Transverse colon (tissue), 4 donors: ENCODE results near the gene FKBP4. TPM values are rescaled to one million over a fixed set of nuclear protein-coding genes. Genes with fewer than 3 reads are reported as not detected.

Experiments used
- DNase-seq: peaks from one replicate; pipeline ENCODE4 v3.0.0-alpha.2; 2019
- H3K27ac ChIP-seq, 4 donors: fragments of 200-600 bp; sonication (generic); 2 replicates each; pipeline ENCODE4 v1.5.1; 2016 to 2018; ENCODE audit warnings: inconsistent platforms in 4 of 4
- H3K27me3 ChIP-seq: fragments of 200-600 bp; sonication (generic); 2 replicates; pipeline ENCODE4 v1.5.1; 2017; ENCODE audit warnings: inconsistent platforms
- H3K36me3 ChIP-seq, 4 donors: fragments of 200-600 bp; sonication (generic); 2 replicates each; pipeline ENCODE4 v1.5.1; 2017 to 2019; ENCODE audit warnings: inconsistent platforms in 4 of 4
- H3K4me1 ChIP-seq, 4 donors: fragments of 200-600 bp; sonication (generic); 2 replicates each; pipeline ENCODE4 v1.5.1; 2017 to 2020; ENCODE audit warnings: inconsistent platforms in 4 of 4
- H3K4me3 ChIP-seq, 4 donors: fragments of 200-600 bp; sonication (generic); 1 replicate in 1 of 4; 2 replicates in 3 of 4; pipeline versions ENCODE4 v1.5.1 to v1.6.1; 2017 to 2019; ENCODE audit warnings: inconsistent platforms in 4 of 4
- H3K9me3 ChIP-seq, 2 donors: fragments of 200-600 bp; sonication (generic); 2 replicates each; pipeline ENCODE4 v1.5.1; 2017 to 2019; ENCODE audit warnings: inconsistent platforms in 2 of 2
- EP300 ChIP-seq: sonication (generic); formaldehyde crosslinking; IDR thresholded peaks from one replicate; pipeline ENCODE4 v1.6.1; 2017; ENCODE audit warnings: antibody characterized with exemption, low read depth
- POLR2A ChIP-seq: fragments of 450-650 bp; IDR thresholded peaks from one replicate; pipeline ENCODE4 v1.6.1; 2016; ENCODE audit warnings: antibody characterized with exemption, mild to moderate bottlenecking, moderate library complexity
- POLR2AphosphoS5 ChIP-seq, 3 donors: sonication (generic); formaldehyde crosslinking; IDR thresholded peaks; one replicate each; pipeline ENCODE4 v1.6.1; 2016; ENCODE audit warnings: antibody characterized with exemption in 3 of 3
- WGBS, 2 donors: methylation state at CpG; one replicate each; pipeline ENCODE4 v1.1.5; 2018; ENCODE audit warnings: low coverage in 1 of 2; 5-methylcytosine and 5-hydroxymethylcytosine counted together
- in situ Hi-C, 4 donors: fragments of 200-750 bp; cut with MboI; loops; one replicate each; pipeline versions ENCODE4 v1.15.0 to v1.15.1; 2017; ENCODE audit warnings: low sequenced_read_pairs in 3 of 4, low pct_ligation_motif_present in 1 of 4, low pct_unique_long_range_greater_than_20kb in 1 of 4
- intact Hi-C: fragments of 100-400 bp; cut with DNase I; formaldehyde crosslinking; loops from one replicate; pipeline ENCODE4 v1.15.1; 2023; ENCODE audit warnings: low total_unique reads
- total RNA-seq, 4 donors: library from RNA; depleted of rRNA; stranded (reverse); fragments of >200 nt; gene quantifications; one replicate each; pipeline ENCODE4 v1.1.0, GENCODE V29; 2016
- TF ChIP-seq, protein P1 (sequence below), 5 experiments: fragments of 200-600 bp in 3 of 5; fragments of 450-650 bp in 2 of 5; sonication (generic) in 3 of 5; IDR thresholded peaks; 1 replicate in 2 of 5; 2 replicates in 3 of 5; pipeline ENCODE4 v1.5.1; 2016 to 2017; ENCODE audit warnings: antibody characterized with exemption in 5 of 5, inconsistent platforms in 3 of 5, mild to moderate bottlenecking in 2 of 5, moderate library complexity in 1 of 5

FKBP4 gene
- total RNA-seq, 4 donors from 2014 or later, result 35.4 to 82.4 (median 49.2) TPM

DNA sequence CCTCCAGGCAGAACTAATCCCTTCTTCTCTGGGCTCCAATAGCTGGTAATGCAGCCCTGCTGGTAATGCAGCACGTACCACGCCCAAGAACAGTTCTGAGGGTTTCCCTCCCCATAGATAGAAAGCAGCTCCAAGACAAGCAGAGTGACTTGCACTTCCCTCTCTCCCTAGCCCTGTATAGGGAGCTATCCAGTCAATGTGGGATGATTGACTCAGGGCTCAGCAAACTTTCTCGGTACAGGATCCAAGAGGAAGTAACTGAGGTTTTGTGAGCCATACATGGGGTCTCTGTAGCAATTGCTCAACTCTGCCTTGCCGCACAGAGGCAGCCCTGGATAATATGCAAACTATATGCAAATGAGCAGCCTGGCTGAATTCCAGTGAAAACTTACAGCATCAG is 15.5 kb upstream of the FKBP4 start:
- TF ChIP-seq POLR2AphosphoS5 (IDR thresholded peaks at IDR 0.05) (no peak), POLR2A (no peak), EP300 (no peak)
- TF ChIP-seq, protein P1, sequence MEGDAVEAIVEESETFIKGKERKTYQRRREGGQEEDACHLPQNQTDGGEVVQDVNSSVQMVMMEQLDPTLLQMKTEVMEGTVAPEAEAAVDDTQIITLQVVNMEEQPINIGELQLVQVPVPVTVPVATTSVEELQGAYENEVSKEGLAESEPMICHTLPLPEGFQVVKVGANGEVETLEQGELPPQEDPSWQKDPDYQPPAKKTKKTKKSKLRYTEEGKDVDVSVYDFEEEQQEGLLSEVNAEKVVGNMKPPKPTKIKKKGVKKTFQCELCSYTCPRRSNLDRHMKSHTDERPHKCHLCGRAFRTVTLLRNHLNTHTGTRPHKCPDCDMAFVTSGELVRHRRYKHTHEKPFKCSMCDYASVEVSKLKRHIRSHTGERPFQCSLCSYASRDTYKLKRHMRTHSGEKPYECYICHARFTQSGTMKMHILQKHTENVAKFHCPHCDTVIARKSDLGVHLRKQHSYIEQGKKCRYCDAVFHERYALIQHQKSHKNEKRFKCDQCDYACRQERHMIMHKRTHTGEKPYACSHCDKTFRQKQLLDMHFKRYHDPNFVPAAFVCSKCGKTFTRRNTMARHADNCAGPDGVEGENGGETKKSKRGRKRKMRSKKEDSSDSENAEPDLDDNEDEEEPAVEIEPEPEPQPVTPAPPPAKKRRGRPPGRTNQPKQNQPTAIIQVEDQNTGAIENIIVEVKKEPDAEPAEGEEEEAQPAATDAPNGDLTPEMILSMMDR (IDR thresholded peaks at IDR 0.05), result no peak
- H3K27me3 ChIP-seq, result no peaks in the 10 kb centered on the region
- H3K9me3 ChIP-seq, result no peaks in the 10 kb centered on the region
- H3K36me3 ChIP-seq, result no peaks in the 10 kb centered on the region
- no peak overlapping the region for H3K4me3 ChIP-seq
- 50% methylated on average over 4 of the region's 4 CpGs; no CpG with 5 or more reads in 1 of the 2 donors for WGBS, 2 donors
- H3K27ac ChIP-seq, result no peak overlapping the region
- in situ Hi-C loops (no loop called here), intact Hi-C loops (no loop called here)
- peaks cover 4 to 9% (median 7%) of the 10 kb centered on the region in 4 donors for H3K4me1 ChIP-seq
- DNase-seq, result peak; percentile 41

- intact Hi-C loops (no loop called here), in situ Hi-C loops (loop anchor here in 1 of 4 donors (10.0 kb wide), 2 partner anchors 49 to 99 kb away; no protein-coding TSS in a partner anchor)
- peak; percentile 67 for DNase-seq
- no peaks in the 10 kb centered on the region for H3K9me3 ChIP-seq
- no peak for TF ChIP-seq POLR2A
- TF ChIP-seq, protein P1 (IDR thresholded peaks at IDR 0.05), result peak; percentile 87 to 92 (median 90)
- no peak for TF ChIP-seq POLR2AphosphoS5 (IDR thresholded peaks at IDR 0.05)
- no peaks in the 10 kb centered on the region for H3K27me3 ChIP-seq
- H3K4me3 ChIP-seq, result peak overlapping the region in 1 of 4 donors; percentile 33
- WGBS, 2 donors, result 10% methylated on average over 25 of the region's 25 CpGs; no CpG with 5 or more reads in 1 of the 2 donors
- no peak overlapping the region for H3K27ac ChIP-seq
- H3K4me1 ChIP-seq, result peaks cover 4 to 17% (median 14%) of the 10 kb centered on the region in 4 donors
- H3K36me3 ChIP-seq, result no peaks in the 10 kb centered on the region
Observed at GRCh38 chr12:2783936-2784600, 10.7 kb upstream of the FKBP4 start.

- DNase-seq, result no peak
Observed at GRCh38 chr12:2785017-2785416, 9.8 kb upstream of the FKBP4 start.

DNA sequence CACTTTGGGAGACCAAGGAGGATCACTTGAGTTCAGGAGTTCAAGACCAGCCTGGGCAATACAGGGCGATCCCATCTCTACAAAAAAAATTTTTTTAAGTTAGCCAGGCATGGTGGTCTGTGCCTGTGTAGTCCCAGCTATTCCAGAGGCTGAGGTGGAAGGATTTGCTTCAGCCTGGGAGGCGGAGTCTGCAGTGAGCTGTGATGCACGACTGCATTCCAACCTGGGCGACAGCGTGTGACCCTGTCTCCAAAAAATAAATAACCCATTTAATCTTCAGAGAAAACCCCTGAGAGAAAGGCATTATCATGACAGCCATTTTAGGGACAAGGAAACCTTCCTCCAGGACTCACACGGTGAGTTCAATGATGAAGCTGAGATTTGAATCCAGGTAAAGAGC is 3.7 kb upstream of the FKBP4 start:
- 85% methylated on average over 6 of the region's 6 CpGs; no CpG with 5 or more reads in 1 of the 2 donors for WGBS, 2 donors
- no peak overlapping the region for H3K27ac ChIP-seq
- in situ Hi-C loops, result no loop called here
- H3K36me3 ChIP-seq, result no peaks in the 10 kb centered on the region
- H3K4me3 ChIP-seq, result no peak overlapping the region
- peaks cover 0 to 8% (median 7%) of the 10 kb centered on the region in 4 donors for H3K4me1 ChIP-seq
- intact Hi-C loops, result no loop called here
- TF ChIP-seq POLR2AphosphoS5 (IDR thresholded peaks at IDR 0.05) (no peak), EP300 (no peak), POLR2A (no peak)
- TF ChIP-seq, protein P1 (IDR thresholded peaks at IDR 0.05), result no peak
- H3K27me3 ChIP-seq, result no peaks in the 10 kb centered on the region
- H3K9me3 ChIP-seq, result no peaks in the 10 kb centered on the region
- no peak for DNase-seq

More at GRCh38 chr12:2785017-2785416, 9.8 kb upstream of the FKBP4 start:
- H3K27ac ChIP-seq, result no peak overlapping the region
- in situ Hi-C loops (loop anchor here in 1 of 4 donors (10.0 kb wide), 2 partner anchors 50 to 100 kb away; no protein-coding TSS in a partner anchor), intact Hi-C loops (no loop called here)
- H3K36me3 ChIP-seq, result no peaks in the 10 kb centered on the region
- no peak overlapping the region for H3K4me3 ChIP-seq
- 39 to 40% methylated on average over 3 to 5 of the region's 5 CpGs for WGBS, 2 donors
- H3K27me3 ChIP-seq, result no peaks in the 10 kb centered on the region
- H3K4me1 ChIP-seq, result peaks cover 4 to 17% (median 14%) of the 10 kb centered on the region in 4 donors
- TF ChIP-seq POLR2A (no peak), POLR2AphosphoS5 (IDR thresholded peaks at IDR 0.05) (no peak), EP300 (no peak)
- TF ChIP-seq, protein P1 (IDR thresholded peaks at IDR 0.05), result no peak
- H3K9me3 ChIP-seq, result no peaks in the 10 kb centered on the region
